ENCODE measurements around the gene CCSER1.

Gene CCSER1

GRCh38 chr4:90171491-90171890 is 44.3 kb downstream of the CCSER1 start:
- no peak for DNase-seq (ENCODE audit: insufficient read length)
- no peak for FAIRE-seq
- TF ChIP-seq POLR2A (IDR thresholded peaks at IDR 0.05; ENCODE audit: low read depth, low read length) (no peak), POLR2AphosphoS5 (IDR thresholded peaks at IDR 0.05; ENCODE audit: low read depth, low read length) (no peak), TAF1 (IDR thresholded peaks at IDR 0.05; ENCODE audit: borderline replicate concordance, low read depth, low read length) (no peak)

DNA sequence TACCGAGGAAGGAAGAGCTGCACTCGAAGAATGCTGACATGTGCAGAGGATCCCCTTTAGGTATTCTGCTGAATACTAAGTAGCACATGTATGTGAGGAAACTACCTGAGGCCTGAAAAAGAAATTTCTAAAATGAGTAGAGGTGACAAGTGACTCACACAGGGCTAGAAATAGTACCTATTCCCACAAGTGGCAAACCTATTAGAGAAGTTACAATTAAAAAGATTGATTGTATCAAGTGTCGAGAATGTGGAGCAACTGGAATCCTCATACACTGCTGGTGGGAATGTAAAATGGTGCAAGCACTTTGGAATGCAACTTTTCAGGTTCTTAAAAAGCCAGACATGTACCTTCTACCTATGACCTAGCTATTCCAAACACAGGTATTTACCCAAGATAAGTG is 47.4 kb downstream of the CCSER1 start:
- DNase-seq (ENCODE audit: insufficient read length) (no peak), FAIRE-seq (no peak)
- no peak for TF ChIP-seq POLR2A (IDR thresholded peaks at IDR 0.05; ENCODE audit: low read depth, low read length)
- TF ChIP-seq POLR2AphosphoS5 (IDR thresholded peaks at IDR 0.05; ENCODE audit: low read depth, low read length) = no peak
- TF ChIP-seq TAF1 (IDR thresholded peaks at IDR 0.05; ENCODE audit: borderline replicate concordance, low read depth, low read length) = no peak

GRCh38 chr4:90181644-90182043 is 54.5 kb downstream of the CCSER1 start:
- DNase-seq (ENCODE audit: insufficient read length) (no peak), FAIRE-seq (no peak)
- TF ChIP-seq POLR2A (IDR thresholded peaks at IDR 0.05; ENCODE audit: low read depth, low read length) (no peak), TAF1 (IDR thresholded peaks at IDR 0.05; ENCODE audit: borderline replicate concordance, low read depth, low read length) (no peak), POLR2AphosphoS5 (IDR thresholded peaks at IDR 0.05; ENCODE audit: low read depth, low read length) (no peak)

- FAIRE-seq (no peak), DNase-seq (ENCODE audit: insufficient read length) (no peak)
- no peak for TF ChIP-seq POLR2A (IDR thresholded peaks at IDR 0.05; ENCODE audit: low read depth, low read length)
- TF ChIP-seq POLR2AphosphoS5 (IDR thresholded peaks at IDR 0.05; ENCODE audit: low read depth, low read length) = no peak
- TF ChIP-seq TAF1 (IDR thresholded peaks at IDR 0.05; ENCODE audit: borderline replicate concordance, low read depth, low read length) = no peak
These were observed 56.1 kb downstream of the CCSER1 start for GRCh38 chr4:90183254-90183653.

- no peak for TF ChIP-seq POLR2A (IDR thresholded peaks at IDR 0.05; ENCODE audit: low read depth, low read length)
- TF ChIP-seq TAF1 (IDR thresholded peaks at IDR 0.05; ENCODE audit: borderline replicate concordance, low read depth, low read length) = no peak
- TF ChIP-seq POLR2AphosphoS5 (IDR thresholded peaks at IDR 0.05; ENCODE audit: low read depth, low read length) = no peak
- DNase-seq (ENCODE audit: insufficient read length) (no peak), FAIRE-seq (peak; percentile 42)
These were observed 57.4 kb downstream of the CCSER1 start for GRCh38 chr4:90184560-90184959.

- DNase-seq (ENCODE audit: insufficient read length) (no peak), FAIRE-seq (no peak)
- no peak for TF ChIP-seq POLR2A (IDR thresholded peaks at IDR 0.05; ENCODE audit: low read depth, low read length)
- TF ChIP-seq POLR2AphosphoS5 (IDR thresholded peaks at IDR 0.05; ENCODE audit: low read depth, low read length) = no peak
- TF ChIP-seq TAF1 (IDR thresholded peaks at IDR 0.05; ENCODE audit: borderline replicate concordance, low read depth, low read length) = no peak
These were observed 58.2 kb downstream of the CCSER1 start for GRCh38 chr4:90185416-90185815.

DNA sequence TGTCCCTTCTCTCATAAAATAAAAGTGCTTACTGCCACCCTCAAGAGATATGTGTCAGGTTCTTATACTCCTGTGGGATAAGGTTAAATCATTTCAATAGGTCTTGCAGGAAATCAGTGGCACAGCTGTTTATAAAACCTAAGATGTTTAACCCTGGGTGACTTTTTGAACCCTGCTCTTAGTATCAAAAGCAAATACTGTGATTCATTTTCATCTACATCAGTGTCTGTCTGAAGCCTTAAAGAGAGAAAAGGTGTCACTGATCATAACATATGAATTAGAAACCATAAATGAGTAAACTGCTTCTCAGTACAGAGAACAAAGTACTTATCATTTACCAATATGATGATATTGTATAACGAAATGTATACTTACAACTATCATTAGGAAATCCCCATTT is 59.0 kb downstream of the CCSER1 start:
- FAIRE-seq (no peak), DNase-seq (ENCODE audit: insufficient read length) (no peak)
- TF ChIP-seq TAF1 (IDR thresholded peaks at IDR 0.05; ENCODE audit: borderline replicate concordance, low read depth, low read length) (no peak), POLR2AphosphoS5 (IDR thresholded peaks at IDR 0.05; ENCODE audit: low read depth, low read length) (no peak), POLR2A (IDR thresholded peaks at IDR 0.05; ENCODE audit: low read depth, low read length) (no peak)

DNA sequence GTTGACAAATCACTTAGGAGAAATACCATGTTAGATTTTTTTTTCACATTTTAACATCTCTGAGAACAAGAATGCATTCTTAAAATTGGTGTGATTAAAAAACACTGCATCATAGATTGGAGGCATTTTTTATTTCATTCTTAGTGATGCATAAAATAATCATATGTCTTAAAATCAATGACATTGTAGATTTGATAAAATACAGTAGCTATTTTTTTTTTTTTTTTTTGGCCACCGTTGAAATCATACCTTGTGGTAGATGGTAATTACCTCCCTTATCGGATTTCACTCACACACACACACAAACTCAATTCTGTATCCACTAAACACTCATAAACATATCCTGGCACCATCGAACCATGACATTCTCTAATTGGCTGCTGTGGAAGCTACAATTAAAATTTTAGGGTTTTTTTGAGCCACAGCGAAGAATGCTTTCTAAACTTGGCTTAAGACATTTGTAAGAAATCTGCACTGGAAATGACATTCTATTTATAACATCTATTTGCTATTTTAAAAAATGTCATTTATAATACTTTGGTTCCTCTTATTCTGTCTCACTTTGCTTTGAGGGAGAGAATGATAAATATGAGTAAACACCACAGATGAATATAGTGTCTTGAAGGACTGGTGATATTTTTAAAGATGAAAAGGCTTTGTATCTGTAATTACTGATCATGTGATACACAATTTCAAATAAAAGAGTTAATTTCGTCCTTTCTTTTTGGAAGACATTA is 60.1 kb downstream of the CCSER1 start:
- FAIRE-seq (peak; percentile 73), DNase-seq (ENCODE audit: insufficient read length) (no peak)
- TF ChIP-seq POLR2A (IDR thresholded peaks at IDR 0.05; ENCODE audit: low read depth, low read length) = no peak
- no peak for TF ChIP-seq TAF1 (IDR thresholded peaks at IDR 0.05; ENCODE audit: borderline replicate concordance, low read depth, low read length)
- no peak for TF ChIP-seq POLR2AphosphoS5 (IDR thresholded peaks at IDR 0.05; ENCODE audit: low read depth, low read length)

- TF ChIP-seq TAF1 (IDR thresholded peaks at IDR 0.05; ENCODE audit: borderline replicate concordance, low read depth, low read length) = no peak
- TF ChIP-seq POLR2AphosphoS5 (IDR thresholded peaks at IDR 0.05; ENCODE audit: low read depth, low read length) = no peak
- TF ChIP-seq POLR2A (IDR thresholded peaks at IDR 0.05; ENCODE audit: low read depth, low read length) = no peak
- FAIRE-seq = no peak
- no peak for DNase-seq (ENCODE audit: insufficient read length)
These were observed 62.0 kb downstream of the CCSER1 start for GRCh38 chr4:90189178-90189577.

DNA sequence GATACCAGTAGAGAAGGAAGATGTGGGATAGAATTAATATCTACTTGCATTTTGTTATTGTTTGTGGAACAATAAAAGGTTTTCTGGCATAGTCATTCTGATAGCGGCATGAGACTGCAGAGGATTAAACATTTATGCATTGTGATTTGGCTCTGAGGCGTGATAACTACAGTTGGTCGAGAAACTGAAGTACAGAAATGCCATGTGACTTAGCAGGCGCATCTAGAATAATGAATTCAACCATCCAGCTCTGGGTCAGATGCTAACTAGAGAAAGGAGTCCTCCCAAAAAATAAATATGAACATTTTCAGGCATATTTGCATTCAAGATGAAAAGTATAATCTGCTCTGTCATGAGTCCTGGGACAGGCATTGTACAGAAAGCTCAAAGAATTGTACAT is 62.8 kb downstream of the CCSER1 start:
- TF ChIP-seq TAF1 (IDR thresholded peaks at IDR 0.05; ENCODE audit: borderline replicate concordance, low read depth, low read length) (no peak), POLR2A (IDR thresholded peaks at IDR 0.05; ENCODE audit: low read depth, low read length) (no peak), POLR2AphosphoS5 (IDR thresholded peaks at IDR 0.05; ENCODE audit: low read depth, low read length) (no peak)
- DNase-seq (ENCODE audit: insufficient read length) = no peak
- FAIRE-seq = no peak

GRCh38 chr4:90190525-90190924 is 63.3 kb downstream of the CCSER1 start:
- TF ChIP-seq POLR2A (IDR thresholded peaks at IDR 0.05; ENCODE audit: low read depth, low read length) = no peak
- TF ChIP-seq POLR2AphosphoS5 (IDR thresholded peaks at IDR 0.05; ENCODE audit: low read depth, low read length) = no peak
- TF ChIP-seq TAF1 (IDR thresholded peaks at IDR 0.05; ENCODE audit: borderline replicate concordance, low read depth, low read length) = no peak
- DNase-seq (ENCODE audit: insufficient read length) (no peak), FAIRE-seq (no peak)

- DNase-seq (ENCODE audit: insufficient read length) = no peak
- no peak for FAIRE-seq
- TF ChIP-seq POLR2A (IDR thresholded peaks at IDR 0.05; ENCODE audit: low read depth, low read length) = no peak
- no peak for TF ChIP-seq POLR2AphosphoS5 (IDR thresholded peaks at IDR 0.05; ENCODE audit: low read depth, low read length)
- no peak for TF ChIP-seq TAF1 (IDR thresholded peaks at IDR 0.05; ENCODE audit: borderline replicate concordance, low read depth, low read length)
These were observed 71.1 kb downstream of the CCSER1 start for GRCh38 chr4:90198086-90198847.
